Stimulated activated CD4-positive, alpha-beta T cell treated with anti-CD3 and anti-CD28 coated beads, Interleukin-12 subunit alpha, Interleukin-12 subunit beta, amount 100 ng/mL, for 24 hours (primary cell): ENCODE results near the gene CSK.

ENCODE experiments used
- DNase-seq, 2 experiments: peaks; one replicate each; pipeline ENCODE4 v3.0.0-alpha.2; 2020; ENCODE audit warnings: low read depth in 2 of 2

The CSK gene

GRCh38 chr15:74787251-74788041 lies 5.6 kb downstream of the CSK start:
- peak; percentile 80 to 87 for DNase-seq

- no peak for DNase-seq
These were observed 6.3 kb downstream of the CSK start for GRCh38 chr15:74788042-74788682.

- no peak for DNase-seq
These were observed 6.8 kb downstream of the CSK start for GRCh38 chr15:74788683-74789151.

GRCh38 chr15:74789171-74789631 lies 7.3 kb downstream of the CSK start:
- no peak for DNase-seq

GRCh38 chr15:74789741-74790079 lies 7.8 kb downstream of the CSK start:
- DNase-seq: no peak

GRCh38 chr15:74790080-74790916 lies 8.4 kb downstream of the CSK start:
- no peak for DNase-seq

- DNase-seq: no peak
These were observed 9.1 kb downstream of the CSK start for GRCh38 chr15:74791007-74791406.

- no peak for DNase-seq
These were observed 9.8 kb downstream of the CSK start for GRCh38 chr15:74791667-74792066.

GRCh38 chr15:74792227-74793016 lies 10.5 kb downstream of the CSK start:
- DNase-seq: no peak

GRCh38 chr15:74793135-74794028 lies 11.5 kb downstream of the CSK start:
- DNase-seq: no peak

- no peak for DNase-seq
These were observed 12.5 kb downstream of the CSK start for GRCh38 chr15:74794248-74794969.

GRCh38 chr15:74794970-74795349 lies 13.1 kb downstream of the CSK start:
- no peak for DNase-seq

GRCh38 chr15:74795966-74796625 lies 14.2 kb downstream of the CSK start:
- DNase-seq: no peak

GRCh38 chr15:74798388-74799254 lies 16.7 kb downstream of the CSK start:
- no peak for DNase-seq

GRCh38 chr15:74799255-74799855 lies 17.5 kb downstream of the CSK start:
- no peak for DNase-seq

GRCh38 chr15:74799856-74800558 lies 18.1 kb downstream of the CSK start:
- DNase-seq: peak; percentile 69 to 78

GRCh38 chr15:74800559-74801094 lies 18.7 kb downstream of the CSK start:
- DNase-seq: no peak
